HepG2 (cell line): ENCODE results near the gene TYROBP. TPM values are rescaled to one million over a fixed set of nuclear protein-coding genes. Genes with fewer than 3 reads are reported as not detected.
"Not testable (repeated sequence)": the region's sequence is repeated elsewhere in the genome, so short reads cannot be mapped to it uniquely, and the experiment has no call there.

Experiments
- ATAC-seq: fragments of 200-7000 bp; cut with Tn5 transposase; 3 replicates; pipeline ENCODE4 v1.9.1; 2020; ENCODE audit warnings: mild to moderate bottlenecking, moderate library complexity
- BruUV-seq: library from RNA; stranded (reverse); fragments of 400-500 nt; replicated peaks from 2 replicates; lab custom pipeline; 2021; lab: Mats Ljungman, UMichigan
- CTCF ChIA-PET: fragments of 300-600 bp; formaldehyde crosslinking; extraction: SDS; loops from one replicate; lab custom pipeline; 2021; ENCODE audit warnings: low total read pairs, inconsistent platforms, low intra/inter-chr PET ratio; lab: Yijun Ruan, JAX
- POLR2A ChIA-PET: fragments of 350-600 bp; sonication (Branson Sonifier 250); formaldehyde crosslinking; loops from one replicate; lab custom pipeline; 2020; ENCODE audit warnings: antibody characterized with exemption, inconsistent platforms; lab: Yijun Ruan, JAX
- DNase-seq: peaks from one replicate; pipeline ENCODE4 v3.0.0-alpha.2; 2015; ENCODE audit warnings: low spot score
- FAIRE-seq: peaks from 3 replicates; lab custom pipeline; 2011; peaks lifted over from hg19 to GRCh38; lab: Jason Lieb, UNC
- H2AFZ ChIP-seq: one replicate; pipeline ENCODE4 v1.6.1; 2011; ENCODE audit warnings: low read length, inconsistent platforms
- H3K27ac ChIP-seq: fragments of 300-600 bp; 3 replicates; pipeline ENCODE4 v1.8.0; 2011; ENCODE audit warnings: mixed run types, mild to moderate bottlenecking, mixed read lengths, low read length, inconsistent platforms; ENCODE audit not compliant: insufficient read depth; ENCODE audit errors: extremely low read length
- H3K27me3 ChIP-seq, 2 experiments: fragments of 200-600 bp in 1 of 2; 2 replicates in 1 of 2; 3 replicates in 1 of 2; pipeline versions ENCODE4 v1.6.0 to v1.8.0; 2011; ENCODE audit warnings: low read length in 2 of 2, mild to moderate bottlenecking in 2 of 2, moderate library complexity in 2 of 2, inconsistent platforms in 1 of 2; ENCODE audit not compliant: insufficient read depth in 2 of 2, control insufficient read depth in 1 of 2
- H3K36me3 ChIP-seq, 2 experiments: fragments of 200-600 bp in 1 of 2; replicated peaks in 1 of 2; 2 replicates in 1 of 2; 3 replicates in 1 of 2; pipeline versions ENCODE4 v1.5.1 to v1.8.0; 2011; ENCODE audit warnings: low read length in 2 of 2, inconsistent platforms in 1 of 2; ENCODE audit not compliant: insufficient read depth in 2 of 2, control insufficient read depth in 1 of 2
- H3K4me1 ChIP-seq: 2 replicates; pipeline ENCODE4 v1.5.1; 2012; ENCODE audit warnings: low read length, inconsistent platforms; ENCODE audit not compliant: insufficient read depth
- H3K4me2 ChIP-seq: 2 replicates; pipeline ENCODE4 v1.6.0; 2011; ENCODE audit warnings: low read depth, low read length, inconsistent platforms
- H3K4me3 ChIP-seq, 3 experiments: fragments of 200-600 bp in 1 of 3; sonication (generic), shearing (Covaris generic) in 1 of 3; replicated peaks in 1 of 3; 2 replicates each; pipeline ENCODE4 v1.5.1; 2011 to 2016; ENCODE audit warnings: low read length in 3 of 3, inconsistent platforms in 2 of 3, low read depth in 2 of 3, mild to moderate bottlenecking in 2 of 3, control low read depth in 1 of 3, mixed read lengths in 1 of 3; ENCODE audit not compliant: insufficient read depth in 1 of 3
- H3K79me2 ChIP-seq: one replicate; pipeline ENCODE4 v1.6.1; 2011; ENCODE audit warnings: low read length, inconsistent platforms; ENCODE audit not compliant: insufficient read depth
- H3K9ac ChIP-seq: 2 replicates; pipeline ENCODE4 v1.6.0; 2011; ENCODE audit warnings: mild to moderate bottlenecking, low read depth, low read length, inconsistent platforms; ENCODE audit not compliant: insufficient read depth
- H3K9me3 ChIP-seq: 2 replicates; pipeline ENCODE4 v1.5.1; 2012; ENCODE audit warnings: mild to moderate bottlenecking, low read length
- H4K20me1 ChIP-seq: 2 replicates; pipeline ENCODE4 v1.6.0; 2011; ENCODE audit warnings: inconsistent platforms, mild to moderate bottlenecking, low read length, moderate library complexity; ENCODE audit not compliant: insufficient read depth
- ARHGAP35 ChIP-seq: sonication (generic); formaldehyde crosslinking; IDR thresholded peaks from 2 replicates; pipeline ENCODE4 v1.9.0; 2022; ENCODE audit warnings: mild to moderate bottlenecking, inconsistent platforms, moderate library complexity, missing genetic modification reagents, borderline replicate concordance
- DNMT1 ChIP-seq: sonication (generic); formaldehyde crosslinking; IDR thresholded peaks from 2 replicates; pipeline ENCODE4 v1.5.1; 2020; ENCODE audit warnings: mild to moderate bottlenecking, missing genetic modification reagents
- EED ChIP-seq: sonication (generic); formaldehyde crosslinking; IDR thresholded peaks from 2 replicates; pipeline ENCODE4 v1.5.0; 2020; ENCODE audit warnings: mild to moderate bottlenecking, missing genetic modification reagents
- MED13 ChIP-seq: sonication (generic); formaldehyde crosslinking; IDR thresholded peaks from 2 replicates; pipeline ENCODE4 v1.5.0; 2020; ENCODE audit warnings: missing genetic modification reagents
- NR2C2 ChIP-seq: sonication (generic); formaldehyde crosslinking; IDR thresholded peaks from 2 replicates; pipeline ENCODE4 v1.4.0; 2020; ENCODE audit warnings: missing genetic modification reagents, mild to moderate bottlenecking, moderate library complexity, borderline replicate concordance
- NR2F2 ChIP-seq: IDR thresholded peaks from 2 replicates; pipeline ENCODE4 v1.6.1; 2012; ENCODE audit warnings: low read depth, inconsistent platforms, borderline replicate concordance
- RORA ChIP-seq: sonication (generic); formaldehyde crosslinking; IDR thresholded peaks from 2 replicates; pipeline ENCODE4 v1.5.0; 2020; ENCODE audit warnings: mild to moderate bottlenecking, missing genetic modification reagents, moderate library complexity
- SATB2 ChIP-seq: sonication (generic); formaldehyde crosslinking; IDR thresholded peaks from 2 replicates; pipeline ENCODE4 v1.5.0; 2020; ENCODE audit warnings: missing genetic modification reagents
- SCMH1 ChIP-seq: sonication (generic); formaldehyde crosslinking; IDR thresholded peaks from 2 replicates; pipeline ENCODE4 v1.9.0; 2021; ENCODE audit warnings: missing genetic modification reagents, mild to moderate bottlenecking, borderline replicate concordance
- TMF1 ChIP-seq: sonication (generic); formaldehyde crosslinking; IDR thresholded peaks from 2 replicates; pipeline ENCODE4 v1.8.1; 2022; ENCODE audit warnings: low read depth, missing genetic modification reagents
- ZNF33A ChIP-seq: sonication (generic); formaldehyde crosslinking; IDR thresholded peaks from 2 replicates; pipeline ENCODE4 v1.5.1; 2020; ENCODE audit warnings: missing genetic modification reagents, mild to moderate bottlenecking, moderate library complexity, borderline replicate concordance
- ZNF460 ChIP-seq: sonication (generic); formaldehyde crosslinking; IDR thresholded peaks from 2 replicates; pipeline ENCODE4 v1.5.1; 2020; ENCODE audit warnings: missing genetic modification reagents, mild to moderate bottlenecking, borderline replicate concordance
- ZNF558 ChIP-seq: sonication (generic); formaldehyde crosslinking; IDR thresholded peaks from 2 replicates; pipeline ENCODE4 v1.9.0; 2022; ENCODE audit warnings: mild to moderate bottlenecking, missing genetic modification reagents, borderline replicate concordance
- ZNF7 ChIP-seq: IDR thresholded peaks from 2 replicates; pipeline ENCODE4 v1.6.1; 2016; ENCODE audit warnings: missing biosample characterization, missing genetic modification reagents
- ZNF788 ChIP-seq: sonication (generic); formaldehyde crosslinking; IDR thresholded peaks from 2 replicates; pipeline ENCODE4 v1.5.0; 2020; ENCODE audit warnings: mild to moderate bottlenecking, missing genetic modification reagents, borderline replicate concordance
- WGBS: methylation state at CpG from one replicate; pipeline ENCODE4 v1.1.6; 2017; ENCODE audit warnings: low lambda C conversion rate; 5-methylcytosine and 5-hydroxymethylcytosine counted together
- in situ Hi-C: cut with HindIII; loops from 2 replicates; pipeline ENCODE4 v1.10.0; 2017; ENCODE audit warnings: low pct_unique_long_range_greater_than_20kb; ENCODE audit not compliant: extremely low pct_ligation_motif_present
- intact Hi-C: fragments of 100-400 bp; cut with micrococcal nuclease; formaldehyde crosslinking; loops from one replicate; pipeline ENCODE4 v1.10.0; 2022; ENCODE audit not compliant: unreplicated experiment
- polyA plus RNA-seq, 8 experiments: library from polyadenylated mRNA; depleted of rRNA in 3 of 8; stranded (reverse) in 7 of 8; unstranded in 1 of 8; fragments of >200 nt; fragmentation: Illumina TruSeq in 4 of 8; extraction: Trizol in 4 of 8; gene quantifications; 2 replicates each; pipeline versions ENCODE4 v1.2.1 to v1.2.3, GENCODE V29; 2011 to 2016; ENCODE audit warnings: low read depth in 4 of 8, missing spikeins in 1 of 8, mixed read lengths in 1 of 8; ENCODE audit not compliant: insufficient read depth in 1 of 8
- total RNA-seq, 5 experiments: library from RNA; depleted of rRNA; stranded (reverse); fragments of >200 nt; fragmentation: Illumina TruSeq; extraction: Trizol; gene quantifications; 2 replicates each; pipeline ENCODE4 v1.2.3, GENCODE V29; 2016; ENCODE audit warnings: low read depth in 1 of 5
- TF ChIP-seq, protein P1 (sequence below): sonication (generic); formaldehyde crosslinking; IDR thresholded peaks from 2 replicates; pipeline ENCODE4 v1.5.0; 2020; ENCODE audit warnings: missing genetic modification reagents, mild to moderate bottlenecking, borderline replicate concordance
- TF ChIP-seq, protein P2 (sequence below): sonication (generic); formaldehyde crosslinking; IDR thresholded peaks from 2 replicates; pipeline ENCODE4 v1.4.0; 2020; ENCODE audit warnings: mild to moderate bottlenecking, missing genetic modification reagents, borderline replicate concordance

TYROBP gene
- total and polyA plus RNA-seq, 2 of the 13 experiments (the other 11 are each of a cell fraction or from before 2014, with no cell fraction given), result not detected

DNA sequence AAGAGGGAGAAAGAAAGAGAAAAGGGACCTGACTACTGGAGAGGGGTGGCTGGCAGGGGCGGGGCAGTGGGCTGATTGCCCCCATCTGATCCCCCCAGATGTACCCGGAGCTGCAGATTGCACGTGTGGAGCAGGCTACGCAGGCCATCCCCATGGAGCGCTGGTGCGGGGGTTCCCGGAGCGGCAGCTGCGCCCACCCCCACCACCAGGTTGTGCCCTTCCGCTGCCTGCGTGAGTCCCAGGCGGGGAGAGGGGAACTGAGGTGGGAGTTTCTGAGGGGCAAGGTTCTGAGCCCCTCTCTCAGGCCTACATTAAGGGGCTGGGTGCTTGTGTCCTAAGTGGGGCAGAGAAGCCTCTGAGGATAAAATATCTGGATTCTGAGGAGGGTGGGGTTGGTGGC is 37.3 kb downstream of the TYROBP start:
- H3K79me2 ChIP-seq, result no peaks in the 10 kb centered on the region
- H3K9ac ChIP-seq, result no peak overlapping the region
- 67% methylated on average over 3 of the region's 12 CpGs for WGBS
- H3K9me3 ChIP-seq, result no peaks in the 10 kb centered on the region
- no peak for DNase-seq
- no peak for ATAC-seq
- H3K4me2 ChIP-seq, result no peak overlapping the region
- no peaks in the 10 kb centered on the region; a peak in 2 of 5 replicates for H3K27me3 ChIP-seq
- H3K36me3 ChIP-seq, result no peaks in the 10 kb centered on the region
- peaks cover 16% of the 10 kb centered on the region for H3K4me1 ChIP-seq
- ChIA-PET CTCF (no interaction called here), POLR2A (no interaction called here)
- H3K27ac ChIP-seq, result no peak overlapping the region
- no peaks in the 10 kb centered on the region for H4K20me1 ChIP-seq
- TF ChIP-seq, protein P1, sequence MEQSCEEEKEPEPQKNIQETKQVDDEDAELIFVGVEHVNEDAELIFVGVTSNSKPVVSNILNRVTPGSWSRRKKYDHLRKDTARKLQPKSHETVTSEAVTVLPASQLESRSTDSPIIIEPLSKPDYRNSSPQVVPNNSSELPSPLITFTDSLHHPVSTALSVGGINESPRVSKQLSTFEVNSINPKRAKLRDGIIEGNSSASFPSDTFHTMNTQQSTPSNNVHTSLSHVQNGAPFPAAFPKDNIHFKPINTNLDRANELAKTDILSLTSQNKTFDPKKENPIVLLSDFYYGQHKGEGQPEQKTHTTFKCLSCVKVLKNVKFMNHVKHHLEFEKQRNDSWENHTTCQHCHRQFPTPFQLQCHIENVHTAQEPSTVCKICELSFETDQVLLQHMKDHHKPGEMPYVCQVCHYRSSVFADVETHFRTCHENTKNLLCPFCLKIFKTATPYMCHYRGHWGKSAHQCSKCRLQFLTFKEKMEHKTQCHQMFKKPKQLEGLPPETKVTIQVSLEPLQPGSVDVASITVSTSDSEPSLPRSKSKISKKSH (CRISPR knock-in tag), result no peak
- TF ChIP-seq ZNF558 (CRISPR knock-in tag) (no peak), MED13 (CRISPR knock-in tag) (no peak), SCMH1 (no peak), TMF1 (no peak), DNMT1 (CRISPR knock-in tag) (no peak), NR2C2 (CRISPR knock-in tag) (no peak), ZNF460 (no peak), SATB2 (CRISPR knock-in tag) (no peak), ZNF788 (CRISPR knock-in tag) (no peak), ZNF7 (CRISPR knock-in tag) (no peak), NR2F2 (no peak), EED (CRISPR knock-in tag) (no peak), ARHGAP35 (CRISPR knock-in tag) (no peak), RORA (no peak), ZNF33A (CRISPR knock-in tag) (no peak)
- TF ChIP-seq, protein P2, sequence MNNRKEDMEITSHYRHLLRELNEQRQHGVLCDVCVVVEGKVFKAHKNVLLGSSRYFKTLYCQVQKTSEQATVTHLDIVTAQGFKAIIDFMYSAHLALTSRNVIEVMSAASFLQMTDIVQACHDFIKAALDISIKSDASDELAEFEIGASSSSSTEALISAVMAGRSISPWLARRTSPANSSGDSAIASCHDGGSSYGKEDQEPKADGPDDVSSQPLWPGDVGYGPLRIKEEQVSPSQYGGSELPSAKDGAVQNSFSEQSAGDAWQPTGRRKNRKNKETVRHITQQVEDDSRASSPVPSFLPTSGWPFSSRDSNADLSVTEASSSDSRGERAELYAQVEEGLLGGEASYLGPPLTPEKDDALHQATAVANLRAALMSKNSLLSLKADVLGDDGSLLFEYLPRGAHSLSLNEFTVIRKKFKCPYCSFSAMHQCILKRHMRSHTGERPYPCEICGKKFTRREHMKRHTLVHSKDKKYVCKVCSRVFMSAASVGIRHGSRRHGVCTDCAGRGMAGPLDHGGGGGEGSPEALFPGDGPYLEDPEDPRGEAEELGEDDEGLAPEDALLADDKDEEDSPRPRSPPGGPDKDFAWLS (CRISPR knock-in tag), result no peak
- FAIRE-seq, result no peak
- H2AFZ ChIP-seq, result no peak overlapping the region
- in situ Hi-C loops, result no loop called here
- no peak overlapping the region for H3K4me3 ChIP-seq
- intact Hi-C loops, result no loop called here
- no TSS peak for BruUV-seq

DNA sequence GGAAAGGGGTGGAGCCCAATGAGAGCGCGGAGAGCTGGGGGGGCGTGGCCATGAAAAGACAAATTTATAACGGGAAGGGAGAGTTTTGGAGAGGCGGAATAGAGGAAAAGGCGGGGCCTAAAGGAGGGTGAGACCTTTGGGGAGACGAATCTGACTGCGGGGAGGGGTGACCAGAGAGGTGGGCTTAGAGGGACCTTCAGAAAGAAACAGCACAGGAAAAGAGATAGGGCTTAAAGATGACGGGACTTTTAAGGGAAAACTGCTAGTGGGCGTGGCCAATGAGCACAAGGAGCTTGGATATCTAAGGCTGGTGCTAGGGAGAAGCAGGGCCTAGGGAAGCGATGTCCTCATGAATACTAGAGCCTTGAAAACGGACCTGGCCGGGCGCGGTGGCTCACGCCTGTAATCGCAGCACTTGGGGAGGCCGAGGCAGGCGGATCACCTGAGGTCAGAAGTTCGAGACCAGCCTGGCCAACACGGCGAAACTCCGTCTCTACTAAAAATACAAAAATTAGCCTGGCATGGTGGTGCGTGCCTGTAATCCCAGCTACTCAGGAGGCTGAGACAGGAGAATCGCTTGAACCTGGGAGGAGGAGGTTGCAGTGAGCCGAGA is 37.9 kb downstream of the TYROBP start:
- intact Hi-C loops, H3K27me3 ChIP-seq, H3K9me3 ChIP-seq, H3K9ac ChIP-seq, H3K4me2 ChIP-seq, ATAC-seq, in situ Hi-C loops, H3K36me3 ChIP-seq, BruUV-seq, CTCF ChIA-PET, H2AFZ ChIP-seq, FAIRE-seq, H4K20me1 ChIP-seq, H3K4me3 ChIP-seq, H3K79me2 ChIP-seq, DNase-seq, H3K27ac ChIP-seq: not testable (repeated sequence)
- peaks cover 16% of the 10 kb centered on the region for H3K4me1 ChIP-seq
- WGBS, result 77% methylated on average over 26 of the region's 26 CpGs
- POLR2A ChIA-PET, result interaction anchor here (0.8 kb wide), 1 partner anchor 9 kb away, joined by 3 read pairs; no protein-coding TSS in a partner anchor
